OCI-M2 (cell line): Measurements from ENCODE around the gene PHF12.
"Not testable (repeated sequence)": the region's sequence is repeated elsewhere in the genome, so short reads cannot be mapped to it uniquely, and the experiment has no call there.

Experiments used
- DNase-seq: peaks from one replicate; lab custom pipeline; 2025; ENCODE audit not compliant: unreplicated experiment; lab: John Stamatoyannopoulos, UW

The PHF12 gene

DNA sequence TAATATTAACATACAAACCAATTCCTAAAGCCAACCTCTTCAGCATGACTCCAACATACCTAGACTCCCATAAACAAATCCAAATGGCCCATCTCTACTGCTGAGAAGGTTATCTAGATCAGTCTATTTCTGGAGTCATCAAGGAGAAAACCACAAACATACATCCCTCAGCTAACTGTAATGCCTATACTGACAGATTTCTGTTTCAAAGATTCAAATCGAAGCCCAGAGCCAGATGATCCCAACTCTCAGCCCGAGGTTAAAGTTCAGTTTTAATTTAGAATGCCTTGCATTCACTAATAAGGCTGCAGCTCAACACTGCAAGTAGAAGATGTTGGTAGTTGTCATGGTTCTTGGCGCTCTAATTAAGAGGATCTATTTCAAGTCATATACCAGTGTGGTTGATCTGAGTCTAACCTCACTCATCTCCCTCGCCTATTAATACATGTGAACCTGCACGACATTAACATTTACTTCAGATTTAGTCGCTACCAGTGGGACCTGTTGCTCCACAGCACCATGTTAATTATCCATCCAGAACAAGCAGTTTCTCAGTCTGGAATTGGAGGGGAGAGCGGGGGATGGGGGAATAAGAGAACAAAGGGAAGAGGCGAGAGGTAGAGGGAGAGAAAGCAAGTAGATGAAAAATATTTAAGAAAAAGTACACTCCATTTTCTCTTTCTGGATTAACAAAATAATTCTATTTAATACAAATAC lies 15.4 kb downstream of the PHF12 start:
- no peak for DNase-seq

DNA sequence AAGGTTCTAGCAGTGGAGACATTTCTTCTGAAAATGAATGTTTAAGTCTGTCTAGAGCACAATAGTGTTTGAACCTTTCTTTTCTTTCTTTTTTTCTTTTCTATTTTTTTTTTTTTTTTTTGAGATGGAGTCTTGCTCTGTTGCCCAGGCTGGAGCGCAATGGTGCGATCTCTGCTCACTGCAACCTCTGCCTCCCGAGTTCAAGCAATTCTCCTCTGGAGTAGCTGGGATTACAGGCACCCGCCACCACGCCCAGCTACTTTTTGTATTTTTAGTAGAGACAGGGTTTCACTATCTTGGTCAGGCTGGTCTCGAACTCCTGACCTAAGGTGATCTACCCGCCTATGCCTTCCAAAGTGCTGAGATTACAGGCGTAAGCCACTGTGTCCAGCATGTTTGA lies 16.8 kb downstream of the PHF12 start:
- not testable (repeated sequence) for DNase-seq

GRCh38 chr17:28929787-28930186 lies 21.5 kb downstream of the PHF12 start:
- no peak for DNase-seq

DNA sequence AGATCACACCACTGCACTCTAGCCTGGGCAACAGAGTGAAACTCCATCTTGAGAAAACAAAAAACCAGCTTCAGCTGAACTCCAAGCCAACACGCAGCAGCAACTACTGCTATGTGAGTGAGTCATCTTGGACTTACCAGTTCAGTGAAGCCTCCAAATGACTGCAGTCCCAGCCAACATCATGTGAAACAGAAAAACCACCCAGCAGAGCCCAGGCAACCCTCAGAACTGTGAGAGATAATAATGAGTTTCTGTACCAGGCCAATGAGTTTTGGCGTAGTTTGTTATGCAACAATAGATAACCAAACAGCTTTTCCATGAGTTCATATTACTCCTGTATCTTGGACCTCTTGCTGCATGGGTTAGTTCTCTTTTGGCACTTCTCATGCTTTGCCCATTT lies 23.3 kb downstream of the PHF12 start:
- DNase-seq = no peak

DNA sequence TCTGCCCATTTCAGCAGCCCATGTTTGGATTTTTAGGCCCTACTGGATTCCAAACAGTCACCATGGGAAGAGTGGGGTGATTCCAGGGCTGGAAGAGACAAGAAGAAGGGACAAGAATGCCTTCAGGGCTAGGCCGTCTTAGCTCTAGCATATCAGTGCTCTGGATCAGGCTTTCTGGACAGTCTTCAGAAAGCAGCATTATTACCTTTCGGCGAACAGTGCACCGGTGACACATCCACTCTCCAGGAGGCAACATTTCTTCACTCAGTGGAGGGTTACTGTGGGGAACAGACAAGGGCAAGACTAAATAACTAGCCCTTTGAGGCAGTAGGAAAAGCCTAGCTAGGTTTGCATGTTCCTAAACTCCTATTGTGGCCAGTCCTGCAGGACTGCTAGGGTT lies 24.5 kb downstream of the PHF12 start:
- DNase-seq = no peak

GRCh38 chr17:28926366-28926765 lies 25.0 kb downstream of the PHF12 start:
- DNase-seq = no peak

- DNase-seq = no peak
Measured at GRCh38 chr17:28925912-28926365, 25.4 kb downstream of the PHF12 start.

- no peak for DNase-seq
Measured at GRCh38 chr17:28920201-28920600, 31.1 kb downstream of the PHF12 start.

DNA sequence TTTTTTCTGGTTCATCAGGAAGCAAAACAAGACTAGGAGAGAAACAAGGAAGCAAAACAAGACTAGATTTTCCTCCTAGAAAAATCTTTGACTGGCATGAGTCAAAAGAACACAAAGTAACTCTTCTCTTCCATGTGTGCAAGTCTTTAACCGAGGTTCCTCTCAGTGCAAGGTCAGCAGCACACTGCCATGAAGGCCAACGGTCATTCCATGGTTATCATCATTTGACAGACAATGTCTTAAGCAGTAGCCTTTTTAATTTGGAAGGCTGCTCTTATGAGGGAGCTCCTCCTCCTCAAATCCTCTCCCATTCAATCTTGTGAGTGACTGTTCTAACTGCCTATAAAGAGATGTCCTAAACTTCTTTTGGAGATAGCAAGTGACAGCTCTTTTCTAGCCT lies 33.0 kb downstream of the PHF12 start:
- no peak for DNase-seq

GRCh38 chr17:28917465-28917864 lies 33.9 kb downstream of the PHF12 start:
- no peak for DNase-seq

DNA sequence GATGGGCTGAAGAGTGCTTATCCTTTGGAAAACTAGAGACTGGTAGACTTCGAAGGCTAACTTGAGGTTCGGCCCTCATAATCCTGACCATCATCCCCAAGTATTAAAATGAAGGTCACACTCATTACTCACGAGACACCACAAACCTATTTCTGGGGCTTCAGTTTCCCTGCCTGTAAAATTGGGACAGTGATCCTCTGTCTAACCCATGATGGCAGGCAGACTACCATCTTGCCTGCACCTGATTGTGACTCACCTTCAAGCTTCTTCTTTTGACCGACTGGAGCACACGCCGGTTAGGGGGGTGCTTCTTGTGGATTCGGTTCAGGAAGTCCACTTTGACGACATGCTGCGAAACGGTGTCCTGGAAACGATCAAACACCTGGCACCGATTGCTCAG lies 34.3 kb downstream of the PHF12 start:
- DNase-seq = no peak

DNA sequence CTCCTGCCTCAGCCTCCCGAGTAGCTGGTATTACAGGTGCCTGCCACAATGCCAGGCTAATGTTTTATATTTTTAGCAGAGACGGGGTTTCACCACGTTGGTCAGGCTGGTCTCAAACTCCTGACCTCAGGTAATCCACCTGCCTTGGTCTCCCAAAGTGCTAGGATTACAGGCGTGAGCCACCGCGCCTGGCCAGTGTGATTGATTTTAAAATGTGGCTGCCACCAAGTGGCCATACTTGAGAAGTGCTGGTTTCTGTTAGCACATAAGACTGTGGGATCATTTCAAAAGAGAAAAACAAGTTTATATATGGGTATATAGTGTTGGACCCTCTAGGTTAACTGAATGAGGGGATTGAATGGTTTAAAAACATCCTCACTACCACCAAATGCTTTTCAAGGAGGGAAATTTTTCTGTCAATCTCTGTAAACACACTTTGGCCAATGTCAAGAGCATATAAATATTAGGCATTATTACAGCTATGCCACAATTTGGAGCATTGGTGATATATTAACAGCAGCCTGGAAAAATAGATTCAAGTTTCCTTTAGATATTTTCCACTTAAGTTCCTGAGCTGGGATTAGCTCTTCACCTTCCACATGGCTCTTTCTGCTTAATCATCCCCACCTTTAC lies 34.9 kb downstream of the PHF12 start:
- DNase-seq = no peak

GRCh38 chr17:28912938-28913333 lies 38.4 kb downstream of the PHF12 start:
- DNase-seq = no peak

DNA sequence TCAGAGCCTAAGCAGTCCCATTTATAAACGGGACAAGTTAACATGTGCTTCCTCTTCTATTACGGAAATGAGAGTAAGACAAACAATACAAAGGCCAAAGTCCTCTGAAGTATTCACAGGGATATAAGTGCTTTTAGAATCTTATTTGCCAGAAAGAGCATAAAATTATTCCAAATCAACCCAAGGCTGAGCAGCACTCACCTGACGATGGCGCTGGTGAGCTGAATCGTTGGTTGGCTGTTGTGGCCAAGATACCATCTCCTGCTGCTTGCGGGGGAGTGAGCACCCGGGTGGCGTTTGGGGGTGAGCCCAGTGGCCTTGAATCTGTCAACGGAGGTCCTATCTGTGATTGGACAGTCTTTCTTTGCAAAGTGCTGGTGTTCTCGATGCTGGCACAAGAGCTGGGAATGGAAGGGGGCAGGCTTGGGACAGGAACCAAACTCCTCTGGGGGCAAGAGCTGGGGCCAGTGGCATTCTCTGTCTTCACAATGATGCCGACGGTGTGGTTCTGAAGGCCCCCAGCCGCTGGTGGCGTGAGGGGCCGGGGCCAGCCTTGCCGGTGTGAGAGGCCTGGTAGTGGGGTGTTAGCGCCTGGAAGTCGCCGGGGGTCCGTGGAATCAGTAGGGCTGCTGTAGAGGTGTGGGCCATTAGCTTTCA lies 38.9 kb downstream of the PHF12 start:
- no peak for DNase-seq

GRCh38 chr17:28911411-28912045 lies 39.8 kb downstream of the PHF12 start:
- no peak for DNase-seq

DNA sequence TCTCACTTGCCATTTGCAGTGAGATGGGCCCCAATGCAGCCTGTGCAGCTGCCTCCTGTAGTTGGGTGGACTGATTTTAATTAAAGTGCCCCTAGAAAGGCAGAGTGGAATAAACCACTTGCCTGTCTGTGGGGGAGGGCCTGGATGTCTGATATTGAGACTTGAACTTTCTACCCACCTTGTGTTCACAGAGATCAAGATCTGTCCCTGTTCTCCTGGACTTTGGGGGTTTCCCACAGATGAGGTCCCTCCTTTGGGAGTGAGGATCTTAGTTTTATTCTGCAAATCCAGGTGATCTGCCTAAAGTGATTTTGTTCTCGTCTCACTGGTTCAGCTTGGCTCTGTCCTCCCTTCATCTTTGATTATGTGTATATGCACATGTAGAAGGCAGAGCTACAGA lies 40.8 kb downstream of the PHF12 start:
- no peak for DNase-seq

GRCh38 chr17:28908640-28909167 lies 42.6 kb downstream of the PHF12 start:
- no peak for DNase-seq

GRCh38 chr17:28907709-28908475 lies 43.4 kb downstream of the PHF12 start:
- DNase-seq = peak; percentile 40

DNA sequence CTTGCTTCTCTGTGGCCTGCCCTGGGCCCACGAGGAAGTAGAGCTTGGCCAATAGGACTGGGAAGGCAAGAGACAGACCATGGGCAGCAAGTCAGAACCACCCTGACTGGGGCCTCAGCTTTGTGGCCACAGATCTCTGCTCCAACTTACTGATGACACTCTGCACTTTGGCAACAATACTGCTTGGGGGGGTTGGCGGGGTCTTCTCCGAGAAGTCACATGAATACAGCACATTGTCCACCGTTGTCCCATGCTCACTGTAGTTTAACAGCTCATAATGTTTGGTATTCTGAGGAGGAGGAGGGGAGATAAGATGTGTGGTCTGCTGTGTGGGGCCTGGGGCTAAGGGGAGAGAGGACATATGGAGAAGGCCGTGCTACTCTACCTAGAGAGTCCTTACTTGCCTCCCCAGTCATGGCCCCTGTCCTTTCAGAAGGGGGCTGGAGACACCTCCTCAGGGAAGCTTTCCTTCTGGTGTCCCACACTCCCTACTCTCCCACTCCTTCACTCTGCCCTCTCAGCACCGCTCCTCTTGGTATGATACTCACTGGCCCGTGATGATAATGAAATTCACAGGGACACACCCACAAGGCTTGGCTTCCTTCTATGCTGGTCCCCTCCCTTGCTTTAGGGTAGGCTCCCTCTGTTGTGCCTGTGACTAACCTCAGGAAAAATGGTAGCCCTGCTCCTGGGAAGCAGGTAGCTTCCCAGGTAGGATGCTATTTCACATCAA lies 44.4 kb downstream of the PHF12 start:
- DNase-seq = peak; percentile 76

GRCh38 chr17:28906276-28906675 lies 45.0 kb downstream of the PHF12 start:
- no peak for DNase-seq
